ENCODE results near the gene RASGRP3.

GRCh38 chr2:33485051-33485450, 8.6 kb downstream of the RASGRP3 start:
- no peak for TF ChIP-seq CTCF (IDR thresholded peaks at IDR 0.05)
- no peak for TF ChIP-seq POLR2A (IDR thresholded peaks at IDR 0.05)

Data from lower leg skin (tissue), 3 donors.